DND-41 (cell line): Measurements from ENCODE around the gene TENT4B.

Experiments
- ATAC-seq: fragments of 200-7000 bp; cut with Tn5 transposase; 3 replicates; pipeline ENCODE4 v1.9.1; 2021; ENCODE audit warnings: low read depth; ENCODE audit not compliant: insufficient read depth
- DNase-seq: peaks from one replicate; pipeline ENCODE4 v3.0.0-alpha.2; 2020
- H2AFZ ChIP-seq: 2 replicates; pipeline ENCODE4 v1.6.0; 2012; ENCODE audit warnings: low read depth, low read length
- H3K27ac ChIP-seq: 2 replicates; pipeline ENCODE4 v1.5.1; 2012; ENCODE audit warnings: low read length, inconsistent platforms
- H3K27me3 ChIP-seq: fragments of 200-600 bp; sonication (generic); 2 replicates; pipeline ENCODE4 v1.6.0; 2012; ENCODE audit warnings: low read length, mild to moderate bottlenecking, inconsistent platforms; ENCODE audit not compliant: insufficient read depth, poor library complexity
- H3K36me3 ChIP-seq: 2 replicates; pipeline ENCODE4 v1.5.1; 2012; ENCODE audit warnings: low read length, inconsistent platforms; ENCODE audit not compliant: insufficient read depth
- H3K4me1 ChIP-seq: 2 replicates; pipeline ENCODE4 v1.5.1; 2012; ENCODE audit warnings: mild to moderate bottlenecking, low read length; ENCODE audit not compliant: insufficient read depth
- H3K4me2 ChIP-seq: 2 replicates; pipeline ENCODE4 v1.6.0; 2012; ENCODE audit warnings: mild to moderate bottlenecking, moderate library complexity, low read length, inconsistent platforms; ENCODE audit not compliant: insufficient read depth
- H3K4me3 ChIP-seq, 2 experiments: fragments of 200-600 bp in 1 of 2; shearing (Covaris generic) in 1 of 2; 2 replicates each; pipeline ENCODE4 v1.5.1; 2012 to 2016; ENCODE audit warnings: inconsistent platforms in 2 of 2, low read length in 2 of 2, mild to moderate bottlenecking in 2 of 2, low read depth in 1 of 2, moderate library complexity in 1 of 2
- H3K79me2 ChIP-seq: 2 replicates; pipeline ENCODE4 v1.6.0; 2012; ENCODE audit warnings: low read length, inconsistent platforms; ENCODE audit not compliant: insufficient read depth
- H3K9ac ChIP-seq: 2 replicates; pipeline ENCODE4 v1.6.0; 2012; ENCODE audit warnings: low read depth, mild to moderate bottlenecking, inconsistent platforms, low read length, moderate library complexity
- H3K9me3 ChIP-seq: 2 replicates; pipeline ENCODE4 v1.5.1; 2012; ENCODE audit warnings: low read length, moderate library complexity, mild to moderate bottlenecking, inconsistent platforms; ENCODE audit not compliant: insufficient read depth, severe bottlenecking
- H4K20me1 ChIP-seq: 2 replicates; pipeline ENCODE4 v1.6.0; 2012; ENCODE audit warnings: low read length; ENCODE audit not compliant: insufficient read depth
- CTCF ChIP-seq: IDR thresholded peaks from 2 replicates; pipeline ENCODE4 v1.5.1; 2012; ENCODE audit warnings: borderline replicate concordance, low read length, moderate library complexity, mild to moderate bottlenecking; ENCODE audit not compliant: poor library complexity, severe bottlenecking; ENCODE audit errors: extremely low read depth
- EZH2 ChIP-seq: IDR thresholded peaks from 3 replicates; pipeline ENCODE4 v1.6.1; 2012; ENCODE audit warnings: borderline replicate concordance, low read depth, mild to moderate bottlenecking, moderate library complexity, low read length, inconsistent platforms; ENCODE audit not compliant: severe bottlenecking

The TENT4B gene

GRCh38 chr16:50198802-50199403 lies 45.8 kb downstream of the TENT4B start:
- H4K20me1 ChIP-seq: peaks cover 16% of the 10 kb centered on the region
- H3K4me2 ChIP-seq: no peak overlapping the region
- H3K4me1 ChIP-seq: peaks cover 19% of the 10 kb centered on the region

GRCh38 chr16:50201787-50202186 lies 48.7 kb downstream of the TENT4B start:
- DNase-seq (no peak), ATAC-seq (no peak)
- Histone ChIP-seq H3K9ac (no peak overlapping the region), H3K4me3 (no peak overlapping the region), H3K4me1 (peaks cover 9% of the 10 kb centered on the region), H2AFZ (no peak overlapping the region), H3K27me3 (no peaks in the 10 kb centered on the region), H4K20me1 (peaks cover 21% of the 10 kb centered on the region), H3K79me2 (peaks cover 52% of the 10 kb centered on the region), H3K27ac (no peak overlapping the region), H3K36me3 (no peaks in the 10 kb centered on the region), H3K4me2 (no peak overlapping the region), H3K9me3 (no peaks in the 10 kb centered on the region)
- no peak for TF ChIP-seq EZH2
- no peak for TF ChIP-seq CTCF

More at GRCh38 chr16:50198802-50199403, 45.8 kb downstream of the TENT4B start:
- Histone ChIP-seq H3K79me2 (peaks cover 39% of the 10 kb centered on the region), H3K9me3 (no peaks in the 10 kb centered on the region), H3K27ac (no peak overlapping the region), H3K27me3 (no peaks in the 10 kb centered on the region), H3K4me3 (no peak overlapping the region), H3K9ac (no peak overlapping the region), H3K36me3 (no peaks in the 10 kb centered on the region), H2AFZ (no peak overlapping the region)
- ATAC-seq: no peak
- TF ChIP-seq EZH2: no peak
- TF ChIP-seq CTCF: no peak
- no peak for DNase-seq

GRCh38 chr16:50202926-50203624 lies 50.0 kb downstream of the TENT4B start:
- no peak for DNase-seq
- no peak overlapping the region for H3K4me2 ChIP-seq
- H3K4me1 ChIP-seq: no peaks in the 10 kb centered on the region
- H3K79me2 ChIP-seq: peaks cover 46% of the 10 kb centered on the region
- H3K27me3 ChIP-seq: no peaks in the 10 kb centered on the region
- no peak for ATAC-seq
- no peak overlapping the region for H2AFZ ChIP-seq
- no peak overlapping the region for H3K27ac ChIP-seq
- no peak overlapping the region for H3K4me3 ChIP-seq
- no peak overlapping the region for H3K9ac ChIP-seq
- no peaks in the 10 kb centered on the region for H3K36me3 ChIP-seq
- no peaks in the 10 kb centered on the region for H3K9me3 ChIP-seq
- peaks cover 14% of the 10 kb centered on the region; the same call in 1 of the 2 replicates for H4K20me1 ChIP-seq
- TF ChIP-seq CTCF (no peak), EZH2 (no peak)
